Measurements from ENCODE around the gene RASL10B.

The RASL10B gene

GRCh38 chr17:35745749-35746320 lies 14.4 kb downstream of the RASL10B start:
- H3K27me3 ChIP-seq (ENCODE audit: insufficient read depth, low read length, poor library complexity, severe bottlenecking): no peaks in the 10 kb centered on the region
- no peak overlapping the region for H3K4me3 ChIP-seq (ENCODE audit: low read length, poor library complexity, severe bottlenecking)
- H3K9ac ChIP-seq (ENCODE audit: low read depth, low read length, poor library complexity, severe bottlenecking): no peak overlapping the region
- H3K79me2 ChIP-seq (ENCODE audit: insufficient read depth, low read length): no peaks in the 10 kb centered on the region
- H4K20me1 ChIP-seq (ENCODE audit: insufficient read depth, low read length, poor library complexity, severe bottlenecking): no peaks in the 10 kb centered on the region
- no peaks in the 10 kb centered on the region for H3K9me3 ChIP-seq (ENCODE audit: insufficient read depth, low read depth, low read length)
- H3K9me2 ChIP-seq (replicated peaks; ENCODE audit: low read depth, low read length): no peaks in the 10 kb centered on the region
- H3K36me3 ChIP-seq (ENCODE audit: insufficient read depth, low read length): no peaks in the 10 kb centered on the region
- peaks cover 3% of the 10 kb centered on the region for H3K4me1 ChIP-seq (ENCODE audit: insufficient read depth, low read length, poor library complexity, severe bottlenecking)
- no peak overlapping the region for H2AFZ ChIP-seq (ENCODE audit: low read length)
- H3K4me2 ChIP-seq (ENCODE audit: low read depth, low read length, poor library complexity, severe bottlenecking): no peak overlapping the region
- TF ChIP-seq CTCF (conservative IDR thresholded peaks at IDR 0.05; ENCODE audit: low read length) (no peak), EZH2phosphoT487 (IDR thresholded peaks at IDR 0.05; ENCODE audit: borderline replicate concordance) (no peak)
- no peaks in the 10 kb centered on the region for H3F3A ChIP-seq (ENCODE audit: low read depth)

GRCh38 chr17:35747540-35748017 lies 16.1 kb downstream of the RASL10B start:
- H3K9me2 ChIP-seq (replicated peaks; ENCODE audit: low read depth, low read length): no peaks in the 10 kb centered on the region
- no peaks in the 10 kb centered on the region for H3K79me2 ChIP-seq (ENCODE audit: insufficient read depth, low read length)
- H3F3A ChIP-seq (ENCODE audit: low read depth): no peaks in the 10 kb centered on the region
- H3K36me3 ChIP-seq (ENCODE audit: insufficient read depth, low read length): no peaks in the 10 kb centered on the region
- H4K20me1 ChIP-seq (ENCODE audit: insufficient read depth, low read length, poor library complexity, severe bottlenecking): no peaks in the 10 kb centered on the region
- H2AFZ ChIP-seq (ENCODE audit: low read length): no peak overlapping the region
- no peak overlapping the region for H3K4me3 ChIP-seq (ENCODE audit: low read length, poor library complexity, severe bottlenecking)
- H3K9ac ChIP-seq (ENCODE audit: low read depth, low read length, poor library complexity, severe bottlenecking): no peak overlapping the region
- TF ChIP-seq EZH2phosphoT487 (IDR thresholded peaks at IDR 0.05; ENCODE audit: borderline replicate concordance) (no peak), CTCF (conservative IDR thresholded peaks at IDR 0.05; ENCODE audit: low read length) (peak; percentile 87)
- no peak overlapping the region for H3K4me2 ChIP-seq (ENCODE audit: low read depth, low read length, poor library complexity, severe bottlenecking)
- no peaks in the 10 kb centered on the region for H3K27me3 ChIP-seq (ENCODE audit: insufficient read depth, low read length, poor library complexity, severe bottlenecking)
- H3K4me1 ChIP-seq (ENCODE audit: insufficient read depth, low read length, poor library complexity, severe bottlenecking): peaks cover 3% of the 10 kb centered on the region
- no peaks in the 10 kb centered on the region for H3K9me3 ChIP-seq (ENCODE audit: insufficient read depth, low read depth, low read length)

- Histone ChIP-seq H3K9me2 (replicated peaks; ENCODE audit: low read depth, low read length) (no peaks in the 10 kb centered on the region), H3K4me3 (ENCODE audit: low read length, poor library complexity, severe bottlenecking) (no peak overlapping the region), H3F3A (ENCODE audit: low read depth) (no peaks in the 10 kb centered on the region), H3K36me3 (ENCODE audit: insufficient read depth, low read length) (no peaks in the 10 kb centered on the region), H3K27me3 (ENCODE audit: insufficient read depth, low read length, poor library complexity, severe bottlenecking) (no peaks in the 10 kb centered on the region), H3K4me1 (ENCODE audit: insufficient read depth, low read length, poor library complexity, severe bottlenecking) (peaks cover 3% of the 10 kb centered on the region), H3K9me3 (ENCODE audit: insufficient read depth, low read depth, low read length) (no peaks in the 10 kb centered on the region), H2AFZ (ENCODE audit: low read length) (no peak overlapping the region), H3K79me2 (ENCODE audit: insufficient read depth, low read length) (no peaks in the 10 kb centered on the region), H3K9ac (ENCODE audit: low read depth, low read length, poor library complexity, severe bottlenecking) (no peak overlapping the region), H3K4me2 (ENCODE audit: low read depth, low read length, poor library complexity, severe bottlenecking) (no peak overlapping the region), H4K20me1 (ENCODE audit: insufficient read depth, low read length, poor library complexity, severe bottlenecking) (no peaks in the 10 kb centered on the region)
- TF ChIP-seq EZH2phosphoT487 (IDR thresholded peaks at IDR 0.05; ENCODE audit: borderline replicate concordance) (no peak), CTCF (conservative IDR thresholded peaks at IDR 0.05; ENCODE audit: low read length) (no peak)
These were observed 17.0 kb downstream of the RASL10B start for GRCh38 chr17:35748341-35748841.
